ENCODE data around the gene COPE.

GRCh38 chr19:18946335-18946734 is 27.1 kb upstream of the COPE start:
- no peak for TF ChIP-seq CTCF (IDR thresholded peaks at IDR 0.05; ENCODE audit: poor library complexity, severe bottlenecking)
- TF ChIP-seq EZH2 (IDR thresholded peaks at IDR 0.05; ENCODE audit: borderline replicate concordance, insufficient read depth, low read length, poor library complexity, severe bottlenecking), result no peak
- TF ChIP-seq POLR2AphosphoS5 (IDR thresholded peaks at IDR 0.05), result no peak
- TF ChIP-seq REST (IDR thresholded peaks at IDR 0.05; ENCODE audit: borderline replicate concordance), result no peak
